Lower leg skin (tissue), 4 donors: ENCODE measurements around the gene PTCH1. TPM values are rescaled to one million over a fixed set of nuclear protein-coding genes. Genes with fewer than 3 reads are reported as not detected.

Source experiments
- DNase-seq, 2 donors: peaks; one replicate each; pipeline ENCODE4 v3.0.0-alpha.2; 2019; ENCODE audit warnings: low spot score in 2 of 2
- H3K4me3 ChIP-seq: fragments of 200-600 bp; sonication (generic); 2 replicates; pipeline ENCODE4 v1.5.1; 2017; ENCODE audit warnings: mild to moderate bottlenecking, low read depth; ENCODE audit not compliant: poor library complexity, severe bottlenecking
- POLR2A ChIP-seq, 2 donors: fragments of 450-650 bp; IDR thresholded peaks; one replicate each; pipeline ENCODE4 v1.6.1; 2016 to 2017; ENCODE audit warnings: antibody characterized with exemption in 2 of 2, mild to moderate bottlenecking in 1 of 2, moderate library complexity in 1 of 2
- WGBS, 2 donors: methylation state at CpG; one replicate each; pipeline ENCODE4 v1.1.5; 2018; 5-methylcytosine and 5-hydroxymethylcytosine counted together
- intact Hi-C: fragments of 100-400 bp; cut with DNase I; formaldehyde crosslinking; loops from one replicate; pipeline ENCODE4 v1.15.0; 2023; ENCODE audit warnings: low total_unique reads
- total RNA-seq, 4 donors: library from RNA; depleted of rRNA; stranded (reverse); fragments of >200 nt; gene quantifications; one replicate each; pipeline ENCODE4 v1.1.0, GENCODE V29; 2016
- TF ChIP-seq, protein P1 (sequence below), 3 donors: fragments of 450-650 bp; IDR thresholded peaks; one replicate each; pipeline ENCODE4 v1.5.1; 2016; ENCODE audit warnings: antibody characterized with exemption in 3 of 3, mild to moderate bottlenecking in 3 of 3, moderate library complexity in 2 of 3

PTCH1 gene
- total RNA-seq, 4 donors from 2014 or later, result 16.5 to 25.6 (median 20.9) TPM

DNA sequence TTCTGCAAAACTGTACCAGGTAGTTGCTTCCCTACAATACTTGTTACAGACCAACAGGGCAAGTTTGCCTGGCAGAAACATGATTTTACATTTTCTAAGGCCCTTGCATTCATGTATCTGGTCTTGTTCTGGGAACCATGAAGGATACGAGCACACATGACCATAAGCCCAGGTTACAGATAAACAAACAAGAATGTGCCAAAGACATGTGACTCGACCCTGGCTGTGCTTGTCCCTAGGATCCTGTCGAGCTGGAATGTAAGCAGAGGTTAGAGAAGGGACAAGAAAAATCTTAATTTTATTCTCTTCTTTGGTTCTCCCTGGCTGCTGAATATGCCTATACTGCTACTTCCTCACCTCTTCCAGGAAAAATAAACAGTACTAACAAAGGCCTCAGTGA, 32.5 kb downstream of the PTCH1 start:
- TF ChIP-seq, protein P1, sequence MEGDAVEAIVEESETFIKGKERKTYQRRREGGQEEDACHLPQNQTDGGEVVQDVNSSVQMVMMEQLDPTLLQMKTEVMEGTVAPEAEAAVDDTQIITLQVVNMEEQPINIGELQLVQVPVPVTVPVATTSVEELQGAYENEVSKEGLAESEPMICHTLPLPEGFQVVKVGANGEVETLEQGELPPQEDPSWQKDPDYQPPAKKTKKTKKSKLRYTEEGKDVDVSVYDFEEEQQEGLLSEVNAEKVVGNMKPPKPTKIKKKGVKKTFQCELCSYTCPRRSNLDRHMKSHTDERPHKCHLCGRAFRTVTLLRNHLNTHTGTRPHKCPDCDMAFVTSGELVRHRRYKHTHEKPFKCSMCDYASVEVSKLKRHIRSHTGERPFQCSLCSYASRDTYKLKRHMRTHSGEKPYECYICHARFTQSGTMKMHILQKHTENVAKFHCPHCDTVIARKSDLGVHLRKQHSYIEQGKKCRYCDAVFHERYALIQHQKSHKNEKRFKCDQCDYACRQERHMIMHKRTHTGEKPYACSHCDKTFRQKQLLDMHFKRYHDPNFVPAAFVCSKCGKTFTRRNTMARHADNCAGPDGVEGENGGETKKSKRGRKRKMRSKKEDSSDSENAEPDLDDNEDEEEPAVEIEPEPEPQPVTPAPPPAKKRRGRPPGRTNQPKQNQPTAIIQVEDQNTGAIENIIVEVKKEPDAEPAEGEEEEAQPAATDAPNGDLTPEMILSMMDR (IDR thresholded peaks at IDR 0.05), result no peak
- no peak for TF ChIP-seq POLR2A (IDR thresholded peaks at IDR 0.05)
- no peak for DNase-seq
- H3K4me3 ChIP-seq, result no peak overlapping the region
- 41 to 46% methylated on average over 3 of the region's 3 CpGs for WGBS, 2 donors
- intact Hi-C loops, result no loop called here

DNA sequence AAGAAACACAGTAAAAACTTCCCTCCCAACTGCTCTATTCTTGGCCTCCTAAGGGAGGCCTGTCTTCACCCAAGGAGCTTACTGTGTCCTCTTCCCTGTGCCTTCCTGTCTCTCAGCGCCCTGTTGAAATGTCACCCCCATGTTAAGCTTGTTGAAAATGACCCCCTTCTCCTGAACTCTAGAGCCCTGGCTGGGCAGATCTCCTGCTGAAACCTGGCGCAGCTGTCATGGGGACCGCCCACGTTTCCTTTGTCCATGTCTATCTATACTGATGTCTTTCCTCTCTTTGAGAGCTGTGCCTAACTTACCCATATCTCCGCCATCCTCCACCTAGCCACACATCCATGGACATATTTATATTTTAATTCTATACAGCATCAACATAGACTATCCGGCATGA, 33.3 kb downstream of the PTCH1 start:
- WGBS, 2 donors, result 89 to 94% methylated on average over 6 of the region's 6 CpGs
- intact Hi-C loops, result no loop called here
- TF ChIP-seq, protein P1 (IDR thresholded peaks at IDR 0.05), result no peak
- TF ChIP-seq POLR2A (IDR thresholded peaks at IDR 0.05), result no peak
- H3K4me3 ChIP-seq, result no peak overlapping the region
- no peak for DNase-seq

DNA sequence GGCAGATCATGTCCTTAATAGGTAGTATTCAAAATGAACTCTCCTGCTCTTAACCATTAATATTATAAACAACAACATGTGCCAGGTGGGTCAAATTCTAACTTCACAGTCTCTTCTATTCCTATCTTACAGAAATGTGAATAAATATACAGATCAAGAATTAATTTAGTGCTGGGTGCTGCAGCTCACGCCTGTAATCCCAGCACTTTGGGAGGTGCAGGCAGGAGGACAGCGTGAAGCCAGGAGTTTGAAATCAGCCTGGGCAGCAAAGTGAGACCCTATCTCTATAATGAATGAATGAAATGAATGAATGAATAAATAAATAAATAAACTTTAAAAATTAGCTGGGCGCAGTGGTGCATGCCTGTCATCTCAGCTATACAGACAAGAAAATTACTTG, 34.1 kb downstream of the PTCH1 start:
- no peak for DNase-seq
- no peak for TF ChIP-seq POLR2A (IDR thresholded peaks at IDR 0.05)
- TF ChIP-seq, protein P1 (IDR thresholded peaks at IDR 0.05), result no peak
- WGBS, 2 donors, result 97 to 98% methylated on average over 3 of the region's 3 CpGs
- intact Hi-C loops, result no loop called here
- no peak overlapping the region for H3K4me3 ChIP-seq

DNA sequence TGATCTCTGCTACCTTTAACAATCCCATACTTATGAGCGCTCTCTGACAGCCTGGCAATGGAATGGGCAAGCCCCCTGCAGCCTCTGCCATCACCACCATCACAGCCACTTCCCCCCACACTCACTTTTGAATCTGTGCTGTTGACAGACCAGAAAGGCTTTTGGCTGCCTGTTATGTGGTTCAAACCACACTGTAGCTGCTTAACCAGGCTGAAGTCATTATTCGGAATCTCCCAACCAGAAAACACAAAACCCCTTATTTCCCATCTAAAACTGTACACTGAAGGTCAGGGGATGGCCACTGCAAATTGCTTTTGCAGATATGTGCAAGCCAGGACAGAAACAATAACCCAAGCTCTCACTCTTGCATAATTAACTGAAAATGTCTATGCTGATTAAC, 35.8 kb downstream of the PTCH1 start:
- intact Hi-C loops, result no loop called here
- 78 to 97% methylated on average over 2 of the region's 2 CpGs for WGBS, 2 donors
- no peak overlapping the region for H3K4me3 ChIP-seq
- no peak for DNase-seq
- TF ChIP-seq, protein P1 (IDR thresholded peaks at IDR 0.05), result no peak
- no peak for TF ChIP-seq POLR2A (IDR thresholded peaks at IDR 0.05)

DNA sequence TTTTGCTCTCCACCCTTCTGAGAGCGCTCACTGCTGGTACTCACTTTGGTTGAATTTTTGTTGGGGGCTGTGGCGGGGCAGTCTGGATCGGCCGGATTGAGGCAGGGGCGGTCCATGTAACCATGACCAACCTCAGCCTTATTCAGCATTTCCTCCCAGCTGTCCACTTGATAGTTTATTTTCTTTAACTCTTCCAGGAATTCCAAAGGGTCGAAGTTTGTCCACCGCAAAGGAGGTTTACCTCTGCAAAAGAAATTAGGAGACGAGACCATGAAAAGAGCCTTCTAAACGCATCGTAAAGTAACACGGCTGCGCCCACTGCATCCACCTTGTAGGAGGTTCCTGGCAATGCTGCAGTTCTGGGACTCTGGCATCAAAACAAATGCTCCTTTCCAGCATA, 36.4 kb downstream of the PTCH1 start:
- DNase-seq, result peak in 1 of 2 donors; percentile 65
- intact Hi-C loops, result no loop called here
- WGBS, 2 donors, result 91 to 95% methylated on average over 12 of the region's 12 CpGs
- TF ChIP-seq, protein P1 (IDR thresholded peaks at IDR 0.05), result no peak
- no peak for TF ChIP-seq POLR2A (IDR thresholded peaks at IDR 0.05)
- no peak overlapping the region for H3K4me3 ChIP-seq

DNA sequence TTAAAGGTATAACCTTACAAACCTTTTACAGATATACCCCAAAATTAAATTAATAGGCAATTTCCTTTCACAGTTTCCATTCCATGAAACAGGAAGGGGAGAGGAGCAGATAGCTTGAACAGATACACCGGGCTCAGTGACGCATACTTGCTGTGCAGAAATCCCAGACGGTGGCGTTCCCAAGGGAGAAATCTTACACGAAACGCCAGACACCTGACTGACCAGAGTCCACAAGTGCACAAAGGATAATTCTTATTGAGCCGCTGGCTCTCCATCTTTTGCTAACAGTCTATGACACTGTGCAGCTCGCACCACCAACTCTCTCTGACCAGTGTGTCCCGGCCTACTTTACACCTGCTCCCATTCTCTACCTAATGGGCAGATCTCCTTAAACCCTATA, 37.4 kb downstream of the PTCH1 start:
- DNase-seq, result peak in 1 of 2 donors; percentile 49
- intact Hi-C loops, result no loop called here
- no peak overlapping the region for H3K4me3 ChIP-seq
- WGBS, 2 donors, result 95 to 97% methylated on average over 9 of the region's 9 CpGs
- TF ChIP-seq POLR2A (IDR thresholded peaks at IDR 0.05), result no peak
- TF ChIP-seq, protein P1 (IDR thresholded peaks at IDR 0.05), result no peak
